Lung (tissue), 12 donors: ENCODE results near the gene EPHB4. TPM values are rescaled to one million over a fixed set of nuclear protein-coding genes. Genes with fewer than 3 reads are reported as not detected.

ENCODE experiments used
- ATAC-seq: fragments of 200-7000 bp; cut with Tn5 transposase; one replicate; pipeline ENCODE4 v1.9.1; 2020; ENCODE audit warnings: moderate number of reproducible peaks; ENCODE audit not compliant: insufficient read depth, low FRiP score
- DNase-seq, 3 donors: peaks; one replicate each; pipeline ENCODE4 v3.0.0-alpha.2; 2013 to 2017
- H3K27ac ChIP-seq, 2 donors: one replicate each; pipeline ENCODE4 v1.5.1; 2013; ENCODE audit warnings: mild to moderate bottlenecking in 2 of 2, moderate library complexity in 2 of 2, control low read depth in 1 of 2, inconsistent platforms in 1 of 2, low read depth in 1 of 2, low read length in 1 of 2
- H3K27me3 ChIP-seq, 3 donors: one replicate each; pipeline ENCODE4 v1.5.1; 2013; ENCODE audit warnings: low read length in 2 of 3; ENCODE audit not compliant: control insufficient read depth in 3 of 3, insufficient read depth in 3 of 3
- H3K36me3 ChIP-seq, 4 donors: one replicate each; pipeline ENCODE4 v1.5.1; 2013; ENCODE audit warnings: low read length in 4 of 4, mild to moderate bottlenecking in 1 of 4, moderate library complexity in 1 of 4; ENCODE audit not compliant: control insufficient read depth in 4 of 4, insufficient read depth in 4 of 4
- H3K4me1 ChIP-seq, 5 donors: one replicate each; pipeline ENCODE4 v1.5.1; 2013; ENCODE audit warnings: low read length in 5 of 5, mild to moderate bottlenecking in 2 of 5, moderate library complexity in 1 of 5; ENCODE audit not compliant: control insufficient read depth in 5 of 5, insufficient read depth in 5 of 5
- H3K4me3 ChIP-seq: one replicate; pipeline ENCODE4 v1.5.1; 2013; ENCODE audit warnings: mild to moderate bottlenecking, control low read depth, moderate library complexity
- H3K9ac ChIP-seq, 2 donors: one replicate each; pipeline ENCODE4 v1.5.1; 2013; ENCODE audit warnings: low read length in 2 of 2, control low read depth in 1 of 2; ENCODE audit not compliant: insufficient read depth in 1 of 2
- H3K9me3 ChIP-seq, 4 donors: one replicate each; pipeline ENCODE4 v1.5.1; 2013; ENCODE audit warnings: low read length in 3 of 4, mild to moderate bottlenecking in 1 of 4, moderate library complexity in 1 of 4; ENCODE audit not compliant: control insufficient read depth in 4 of 4, insufficient read depth in 3 of 4
- CTCF ChIP-seq: IDR thresholded peaks from 2 replicates; pipeline ENCODE4 v1.5.1; 2012; ENCODE audit warnings: mild to moderate bottlenecking; ENCODE audit errors: control extremely low read depth, extremely low read depth
- WGBS, 2 donors: extraction: QIAGEN DNeasy Blood & Tissue Kit; methylation state at CpG; one replicate each; pipeline ENCODE4 v1.1.7; 2013; 5-methylcytosine and 5-hydroxymethylcytosine counted together
- polyA plus RNA-seq, 2 donors: library from polyadenylated mRNA; stranded (reverse); fragments of 200-250 nt; gene quantifications; one replicate each; pipeline ENCODE4 v1.2.1, GENCODE V29; 2013
- total RNA-seq, 2 donors: library from RNA; depleted of rRNA in 1 of 2; stranded (reverse); fragments of >200 nt in 1 of 2; gene quantifications; one replicate each; pipeline ENCODE4 v1.2.1, GENCODE V29; 2014 to 2021
- donor health status: control.
- donor health status: control.
- donor health status: Bipolar disorder and iron deficiency.
- donor health status: healthy.
- donor health status: DM: yes; HTN: yes; CAD: no.

Gene EPHB4
- total and polyA plus RNA-seq, 4 donors, result 21.7 to 64.2 (median 50.4) TPM

- Histone ChIP-seq H3K4me3 (no peak overlapping the region), H3K9ac (no peak overlapping the region), H3K4me1 (peaks cover 0 to 25% (median 18%) of the 10 kb centered on the region in 5 donors), H3K9me3 (no peaks in the 10 kb centered on the region), H3K36me3 (peaks cover 5 to 26% (median 14%) of the 10 kb centered on the region in 4 donors), H3K27me3 (no peaks in the 10 kb centered on the region), H3K27ac (peak overlapping the region in 1 of 2 donors; percentile 72)
- DNase-seq (peak in 1 of 3 donors; percentile 13), ATAC-seq (no peak)
- whole genome bisulfite sequencing, 2 donors, result 59 to 64% methylated on average over 4 of the region's 4 CpGs
- no peak for TF ChIP-seq CTCF
Measured at GRCh38 chr7:100802951-100803350, 24.4 kb downstream of the EPHB4 start.

- no peak for TF ChIP-seq CTCF
- no peaks in the 10 kb centered on the region for H3K27me3 ChIP-seq
- 29 to 42% methylated on average over 17 to 18 of the region's 18 CpGs for WGBS, 2 donors
- no peak overlapping the region for H3K9ac ChIP-seq
- H3K27ac ChIP-seq, result peak overlapping the region in 1 of 2 donors; percentile 5
- H3K36me3 ChIP-seq, result peaks cover 4 to 18% (median 8%) of the 10 kb centered on the region in 4 donors
- no peaks in the 10 kb centered on the region for H3K9me3 ChIP-seq
- DNase-seq (peak; percentile 64 to 73 (median 71)), ATAC-seq (peak; percentile 76)
- peaks cover 0 to 25% (median 18%) of the 10 kb centered on the region in 5 donors for H3K4me1 ChIP-seq
- H3K4me3 ChIP-seq, result no peak overlapping the region
Measured at GRCh38 chr7:100801833-100802568, 25.3 kb downstream of the EPHB4 start.

GRCh38 chr7:100799037-100799896, 28.1 kb downstream of the EPHB4 start:
- H3K27me3 ChIP-seq, result peaks cover 0 to 3% (median 0%) of the 10 kb centered on the region in 3 donors
- no peak overlapping the region for H3K9ac ChIP-seq
- ATAC-seq (no peak), DNase-seq (peak; percentile 69 to 70 (median 69))
- no peaks in the 10 kb centered on the region for H3K9me3 ChIP-seq
- WGBS, 2 donors, result 12 to 13% methylated on average over 14 of the region's 14 CpGs
- no peaks in the 10 kb centered on the region for H3K36me3 ChIP-seq
- H3K4me3 ChIP-seq, result no peak overlapping the region
- TF ChIP-seq CTCF, result peak; percentile 63
- peak overlapping the region in 1 of 2 donors; percentile 41 for H3K27ac ChIP-seq
- H3K4me1 ChIP-seq, result peaks cover 0 to 28% (median 18%) of the 10 kb centered on the region in 5 donors
